Stimulated activated naive CD8-positive, alpha-beta T cell treated with anti-CD3 and anti-CD28 coated beads, Interleukin-15, Interleukin-2, amounts not matched to agents 100 ng/mL and 50 ng/mL, for 24 hours (primary cell): Measurements from ENCODE around the gene TMEM117.
"Not testable (repeated sequence)": the region's sequence is repeated elsewhere in the genome, so short reads cannot be mapped to it uniquely, and the experiment has no call there.

Source experiments
- H3K27ac Mint-ChIP-seq: one replicate; pipeline ENCODE4 v1.8.0; 2021; ENCODE audit warnings: mild to moderate bottlenecking, mixed read lengths
- H3K27me3 Mint-ChIP-seq: one replicate; pipeline ENCODE4 v1.8.0; 2021; ENCODE audit warnings: mixed read lengths
- H3K36me3 Mint-ChIP-seq: one replicate; pipeline ENCODE4 v1.8.0; 2021; ENCODE audit warnings: low read depth, mixed read lengths
- H3K4me1 Mint-ChIP-seq: one replicate; pipeline ENCODE4 v1.8.0; 2021; ENCODE audit warnings: low read depth, mixed read lengths
- H3K4me3 Mint-ChIP-seq: one replicate; pipeline ENCODE4 v1.8.0; 2021; ENCODE audit warnings: mild to moderate bottlenecking, mixed read lengths
- H3K9me3 Mint-ChIP-seq: one replicate; pipeline ENCODE4 v1.8.0; 2021; ENCODE audit warnings: mixed read lengths

The TMEM117 gene

GRCh38 chr12:44227616-44228015 lies 391.7 kb downstream of the TMEM117 start:
- H3K27me3 Mint-ChIP-seq = no peaks in the 10 kb centered on the region
- H3K4me3 Mint-ChIP-seq = no peak overlapping the region
- H3K9me3 Mint-ChIP-seq = peaks cover 3% of the 10 kb centered on the region
- H3K4me1 Mint-ChIP-seq = no peaks in the 10 kb centered on the region
- no peak overlapping the region for H3K27ac Mint-ChIP-seq
- no peaks in the 10 kb centered on the region for H3K36me3 Mint-ChIP-seq

GRCh38 chr12:44229846-44230245 lies 394.0 kb downstream of the TMEM117 start:
- H3K36me3 Mint-ChIP-seq = no peaks in the 10 kb centered on the region
- H3K4me3 Mint-ChIP-seq = no peak overlapping the region

GRCh38 chr12:44235674-44236073 lies 399.8 kb downstream of the TMEM117 start:
- no peaks in the 10 kb centered on the region for H3K27me3 Mint-ChIP-seq
- no peak overlapping the region for H3K27ac Mint-ChIP-seq
- H3K4me1 Mint-ChIP-seq = no peaks in the 10 kb centered on the region
- peaks cover 4% of the 10 kb centered on the region for H3K9me3 Mint-ChIP-seq
- no peaks in the 10 kb centered on the region for H3K36me3 Mint-ChIP-seq
- H3K4me3 Mint-ChIP-seq = no peak overlapping the region

More at GRCh38 chr12:44229846-44230245, 394.0 kb downstream of the TMEM117 start:
- Mint-ChIP-seq H3K9me3 (no peaks in the 10 kb centered on the region), H3K4me1 (no peaks in the 10 kb centered on the region), H3K27ac (no peak overlapping the region), H3K27me3 (no peaks in the 10 kb centered on the region)

GRCh38 chr12:44240186-44240585 lies 404.3 kb downstream of the TMEM117 start:
- no peak overlapping the region for H3K27ac Mint-ChIP-seq
- peaks cover 8% of the 10 kb centered on the region for H3K9me3 Mint-ChIP-seq
- no peaks in the 10 kb centered on the region for H3K36me3 Mint-ChIP-seq
- H3K4me1 Mint-ChIP-seq = no peaks in the 10 kb centered on the region
- no peaks in the 10 kb centered on the region for H3K27me3 Mint-ChIP-seq
- no peak overlapping the region for H3K4me3 Mint-ChIP-seq

DNA sequence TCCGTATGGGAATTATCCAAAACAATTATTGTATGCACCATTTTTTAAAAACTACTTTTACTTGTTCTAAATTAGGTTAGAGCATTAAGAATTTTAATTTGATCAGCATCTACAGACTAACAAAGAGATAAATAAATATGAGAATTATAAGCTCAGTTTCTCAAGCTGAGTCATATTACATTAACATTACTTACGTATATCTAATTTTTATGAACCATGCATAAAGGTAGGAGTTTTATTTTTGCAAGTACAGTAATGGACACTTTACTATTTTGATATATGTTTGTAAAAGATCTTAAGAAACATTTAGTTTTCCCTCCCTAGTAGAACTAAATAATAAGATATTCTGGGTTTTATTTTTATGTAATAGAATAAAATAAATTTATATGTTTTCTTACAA lies 410.1 kb downstream of the TMEM117 start:
- H3K27ac Mint-ChIP-seq = no peak overlapping the region
- H3K4me3 Mint-ChIP-seq = no peak overlapping the region
- H3K4me1 Mint-ChIP-seq = no peaks in the 10 kb centered on the region
- peaks cover 5% of the 10 kb centered on the region for H3K36me3 Mint-ChIP-seq
- H3K9me3 Mint-ChIP-seq = peaks cover 4% of the 10 kb centered on the region
- no peaks in the 10 kb centered on the region for H3K27me3 Mint-ChIP-seq

DNA sequence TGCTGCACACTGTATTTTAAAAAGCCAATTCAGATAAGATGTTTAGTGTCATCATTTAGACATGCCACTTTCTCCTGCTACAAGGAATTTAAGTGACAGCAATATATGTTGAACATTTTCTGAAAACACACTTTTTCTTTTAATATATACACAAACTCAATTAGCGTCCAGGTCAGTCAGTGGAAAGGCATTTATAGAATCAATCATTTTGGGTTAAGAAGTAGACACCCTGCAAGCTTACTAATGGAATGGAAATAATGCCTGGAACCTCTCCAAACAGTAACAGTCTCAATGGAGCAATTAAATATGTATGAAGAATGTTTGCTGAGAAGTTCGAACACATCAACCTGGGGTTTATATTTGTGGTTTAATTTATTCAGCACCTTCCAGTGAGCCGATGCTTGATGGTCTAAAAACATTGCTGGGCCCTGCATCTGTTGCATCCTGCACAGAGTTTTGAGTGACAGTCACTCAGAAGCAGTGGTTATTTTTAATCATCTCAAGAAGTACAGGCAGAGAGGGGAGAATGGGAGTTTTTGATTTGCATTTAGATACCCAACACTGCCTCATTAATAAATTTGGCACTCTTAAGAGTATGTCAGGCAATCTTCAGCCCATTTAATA lies 410.7 kb downstream of the TMEM117 start:
- no peak overlapping the region for H3K27ac Mint-ChIP-seq
- peaks cover 5% of the 10 kb centered on the region for H3K36me3 Mint-ChIP-seq
- H3K4me1 Mint-ChIP-seq = no peaks in the 10 kb centered on the region
- peaks cover 4% of the 10 kb centered on the region for H3K9me3 Mint-ChIP-seq
- no peaks in the 10 kb centered on the region for H3K27me3 Mint-ChIP-seq
- no peak overlapping the region for H3K4me3 Mint-ChIP-seq

DNA sequence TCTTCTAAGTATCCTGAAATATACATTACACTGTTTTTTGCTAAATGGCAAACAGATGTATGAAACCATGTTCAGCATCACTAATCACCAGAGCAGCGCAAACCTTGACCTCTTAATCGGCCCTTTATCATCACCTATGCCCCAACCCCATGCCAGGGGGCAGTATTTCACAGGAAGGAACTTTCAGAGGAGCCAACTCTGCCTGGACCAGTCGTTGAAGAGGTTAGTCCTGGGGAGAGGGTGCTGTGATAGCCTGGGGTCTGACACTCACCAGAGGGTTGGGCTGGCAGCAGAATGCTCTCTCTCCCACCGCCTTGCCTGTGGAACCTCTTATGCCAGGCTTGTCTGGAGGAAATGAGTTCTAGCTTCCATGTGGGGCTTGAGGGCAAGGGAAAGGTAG lies 411.7 kb downstream of the TMEM117 start:
- H3K4me1 Mint-ChIP-seq = no peaks in the 10 kb centered on the region

DNA sequence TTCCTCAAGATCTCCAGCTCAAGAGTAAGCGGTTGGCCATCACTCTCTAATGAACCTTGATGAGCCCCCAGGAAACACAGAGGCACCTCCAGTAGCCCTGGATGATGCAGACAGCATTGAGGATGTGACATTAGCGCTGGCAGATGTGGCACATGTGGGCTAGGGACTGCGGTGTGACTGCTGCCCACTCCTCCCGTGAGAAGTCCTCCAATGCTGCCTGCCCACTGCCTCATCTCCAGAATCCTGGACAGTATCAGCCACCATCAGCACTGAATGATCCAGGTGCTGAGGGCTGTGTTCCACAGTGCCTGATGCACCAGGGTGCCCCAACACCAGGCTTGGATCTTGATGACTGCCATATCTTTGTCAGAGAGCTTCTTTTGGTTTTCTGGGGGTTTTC lies 412.6 kb downstream of the TMEM117 start:
- peaks cover 4% of the 10 kb centered on the region for H3K9me3 Mint-ChIP-seq
- no peak overlapping the region for H3K27ac Mint-ChIP-seq
- no peaks in the 10 kb centered on the region for H3K27me3 Mint-ChIP-seq
- no peaks in the 10 kb centered on the region for H3K4me1 Mint-ChIP-seq
- H3K4me3 Mint-ChIP-seq = no peak overlapping the region
- peaks cover 5% of the 10 kb centered on the region for H3K36me3 Mint-ChIP-seq

More for the DNA sequence above, 411.7 kb downstream of the TMEM117 start:
- H3K27ac Mint-ChIP-seq = no peak overlapping the region
- H3K9me3 Mint-ChIP-seq = peaks cover 4% of the 10 kb centered on the region
- no peaks in the 10 kb centered on the region for H3K27me3 Mint-ChIP-seq
- H3K4me3 Mint-ChIP-seq = no peak overlapping the region
- peaks cover 5% of the 10 kb centered on the region for H3K36me3 Mint-ChIP-seq

DNA sequence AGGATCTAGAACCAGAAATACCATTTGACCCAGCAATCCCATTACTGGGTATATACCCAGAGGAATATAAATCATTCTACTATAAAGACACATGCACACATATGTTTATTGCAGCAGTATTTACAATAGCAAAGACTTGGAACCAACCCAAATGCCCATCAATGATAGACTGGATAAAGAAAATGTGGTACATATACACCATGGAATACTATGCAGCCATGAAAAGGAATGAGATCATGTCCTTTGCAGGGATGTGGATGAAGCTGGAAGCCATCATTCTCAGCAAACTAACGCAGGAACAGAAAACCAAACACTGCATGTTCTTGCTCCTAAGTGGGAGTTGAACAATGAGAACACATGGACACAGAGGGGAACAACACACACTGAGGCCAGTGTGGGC lies 414.6 kb downstream of the TMEM117 start:
- not testable (repeated sequence) for H3K36me3 Mint-ChIP-seq, H3K27ac Mint-ChIP-seq, H3K4me3 Mint-ChIP-seq, H3K9me3 Mint-ChIP-seq, H3K27me3 Mint-ChIP-seq, H3K4me1 Mint-ChIP-seq

GRCh38 chr12:44253338-44253856 lies 417.5 kb downstream of the TMEM117 start:
- Mint-ChIP-seq H3K27me3 (no peaks in the 10 kb centered on the region), H3K9me3 (no peaks in the 10 kb centered on the region), H3K27ac (no peak overlapping the region), H3K4me3 (no peak overlapping the region), H3K36me3 (peaks cover 5% of the 10 kb centered on the region), H3K4me1 (no peaks in the 10 kb centered on the region)

- no peaks in the 10 kb centered on the region for H3K27me3 Mint-ChIP-seq
- no peaks in the 10 kb centered on the region for H3K4me1 Mint-ChIP-seq
- no peak overlapping the region for H3K4me3 Mint-ChIP-seq
- H3K9me3 Mint-ChIP-seq = no peaks in the 10 kb centered on the region
- H3K27ac Mint-ChIP-seq = no peak overlapping the region
- no peaks in the 10 kb centered on the region for H3K36me3 Mint-ChIP-seq
Measured at GRCh38 chr12:44258246-44258645, 422.4 kb downstream of the TMEM117 start.

DNA sequence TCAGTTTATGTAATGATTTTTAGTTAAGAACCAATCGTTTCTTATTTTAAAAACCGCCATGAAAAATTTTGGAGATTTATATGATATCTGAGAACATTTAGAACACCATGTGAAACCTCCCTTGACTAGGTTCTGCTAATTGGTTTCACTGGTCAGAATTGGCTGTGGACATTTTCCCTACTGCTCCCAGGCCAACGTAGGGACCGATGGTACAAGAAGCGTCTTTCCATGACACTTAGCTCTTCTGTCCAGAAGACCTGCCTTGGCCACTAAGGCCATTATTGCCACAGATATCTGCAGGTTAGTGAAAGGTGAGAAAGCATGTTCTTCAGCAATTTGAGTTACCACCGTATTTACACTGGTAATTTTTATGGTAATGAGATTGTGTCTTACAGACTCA lies 424.0 kb downstream of the TMEM117 start:
- Mint-ChIP-seq H3K36me3 (no peaks in the 10 kb centered on the region), H3K4me3 (no peak overlapping the region), H3K27me3 (no peaks in the 10 kb centered on the region), H3K9me3 (no peaks in the 10 kb centered on the region), H3K4me1 (no peaks in the 10 kb centered on the region), H3K27ac (no peak overlapping the region)

- Mint-ChIP-seq H3K4me3 (no peak overlapping the region), H3K36me3 (no peaks in the 10 kb centered on the region), H3K4me1 (no peaks in the 10 kb centered on the region), H3K27me3 (no peaks in the 10 kb centered on the region), H3K27ac (no peak overlapping the region), H3K9me3 (no peaks in the 10 kb centered on the region)
Measured at GRCh38 chr12:44260581-44260980, 424.7 kb downstream of the TMEM117 start.

- H3K27me3 Mint-ChIP-seq = no peaks in the 10 kb centered on the region
- H3K27ac Mint-ChIP-seq = no peak overlapping the region
- peaks cover 6% of the 10 kb centered on the region for H3K9me3 Mint-ChIP-seq
- peaks cover 20% of the 10 kb centered on the region for H3K4me1 Mint-ChIP-seq
- H3K36me3 Mint-ChIP-seq = no peaks in the 10 kb centered on the region
- no peak overlapping the region for H3K4me3 Mint-ChIP-seq
Measured at GRCh38 chr12:44285321-44285960, 449.6 kb downstream of the TMEM117 start.

- H3K4me1 Mint-ChIP-seq = peaks cover 20% of the 10 kb centered on the region
- peak overlapping the region; percentile 63 for H3K27ac Mint-ChIP-seq
- H3K27me3 Mint-ChIP-seq = no peaks in the 10 kb centered on the region
- H3K9me3 Mint-ChIP-seq = peaks cover 7% of the 10 kb centered on the region
- H3K4me3 Mint-ChIP-seq = no peak overlapping the region
- no peaks in the 10 kb centered on the region for H3K36me3 Mint-ChIP-seq
Measured at GRCh38 chr12:44286336-44286735, 450.5 kb downstream of the TMEM117 start.
